GM23338 (cell line): ENCODE data around the gene EVI2B.

Experiments
- CREB1 ChIP-seq: fragments of 250-450 bp; sonication (Bioruptor Pico); IDR thresholded peaks from 2 replicates; pipeline ENCODE4 v1.5.0; 2020; ENCODE audit warnings: low read depth, mild to moderate bottlenecking, moderate library complexity
- CTCF ChIP-seq, 2 experiments: fragments of 200-600 bp in 1 of 2; sonication (generic) in 1 of 2; conservative IDR thresholded peaks; 2 replicates each; pipeline versions ENCODE4 v1.5.1 to v1.6.1; 2016 to 2017; ENCODE audit warnings: antibody characterized with exemption in 2 of 2, low read depth in 2 of 2, mild to moderate bottlenecking in 2 of 2, moderate library complexity in 1 of 2
- ETS1 ChIP-seq: IDR thresholded peaks from 2 replicates; pipeline ENCODE4 v1.6.1; 2016; ENCODE audit warnings: antibody characterized with exemption
- EZH2 ChIP-seq: fragments of 200-600 bp; sonication (generic); IDR thresholded peaks from one replicate; pipeline ENCODE4 v1.8.0; 2017; ENCODE audit warnings: antibody characterized with exemption, mild to moderate bottlenecking, low read depth; ENCODE audit not compliant: unreplicated experiment
- EZH2phosphoT487 ChIP-seq: fragments of 200-600 bp; sonication (generic); IDR thresholded peaks from one replicate; pipeline ENCODE4 v1.8.1; 2018; ENCODE audit warnings: antibody characterized with exemption; ENCODE audit not compliant: unreplicated experiment
- JUNB ChIP-seq: IDR thresholded peaks from one replicate; pipeline ENCODE4 v1.6.1; 2016; ENCODE audit warnings: antibody characterized with exemption; ENCODE audit not compliant: unreplicated experiment
- REST ChIP-seq: IDR thresholded peaks from one replicate; pipeline ENCODE4 v1.6.1; 2018; ENCODE audit warnings: antibody characterized with exemption; ENCODE audit not compliant: unreplicated experiment
- ZNF331 ChIP-seq: fragments of 250-450 bp; sonication (Bioruptor Pico); IDR thresholded peaks from 2 replicates; pipeline ENCODE4 v1.5.0; 2020; ENCODE audit warnings: low read depth, mild to moderate bottlenecking, moderate library complexity

- TF ChIP-seq CTCF (conservative IDR thresholded peaks at IDR 0.05; ENCODE audit: low read depth in 2 of 2), result no peak
- no peak for TF ChIP-seq EZH2phosphoT487
- no peak for TF ChIP-seq JUNB
- no peak for TF ChIP-seq REST
- no peak for TF ChIP-seq EZH2
- no peak for TF ChIP-seq ETS1
- no peak for TF ChIP-seq ZNF331 (CRISPR knock-in tag)
- TF ChIP-seq CREB1, result no peak
These were observed 56.9 kb downstream of the EVI2B start for GRCh38 chr17:31256936-31257335.
